ENCODE results near the gene GRK5.

Gene GRK5

GRCh38 chr10:119416855-119417254, 209.5 kb downstream of the GRK5 start:
- TF ChIP-seq, protein P1, sequence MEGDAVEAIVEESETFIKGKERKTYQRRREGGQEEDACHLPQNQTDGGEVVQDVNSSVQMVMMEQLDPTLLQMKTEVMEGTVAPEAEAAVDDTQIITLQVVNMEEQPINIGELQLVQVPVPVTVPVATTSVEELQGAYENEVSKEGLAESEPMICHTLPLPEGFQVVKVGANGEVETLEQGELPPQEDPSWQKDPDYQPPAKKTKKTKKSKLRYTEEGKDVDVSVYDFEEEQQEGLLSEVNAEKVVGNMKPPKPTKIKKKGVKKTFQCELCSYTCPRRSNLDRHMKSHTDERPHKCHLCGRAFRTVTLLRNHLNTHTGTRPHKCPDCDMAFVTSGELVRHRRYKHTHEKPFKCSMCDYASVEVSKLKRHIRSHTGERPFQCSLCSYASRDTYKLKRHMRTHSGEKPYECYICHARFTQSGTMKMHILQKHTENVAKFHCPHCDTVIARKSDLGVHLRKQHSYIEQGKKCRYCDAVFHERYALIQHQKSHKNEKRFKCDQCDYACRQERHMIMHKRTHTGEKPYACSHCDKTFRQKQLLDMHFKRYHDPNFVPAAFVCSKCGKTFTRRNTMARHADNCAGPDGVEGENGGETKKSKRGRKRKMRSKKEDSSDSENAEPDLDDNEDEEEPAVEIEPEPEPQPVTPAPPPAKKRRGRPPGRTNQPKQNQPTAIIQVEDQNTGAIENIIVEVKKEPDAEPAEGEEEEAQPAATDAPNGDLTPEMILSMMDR (conservative IDR thresholded peaks at IDR 0.05; ENCODE audit: low read length) = peak; percentile 79
- peak; percentile 48 for DNase-seq (ENCODE audit: low read depth)
- no peak overlapping the region for H3K4me3 ChIP-seq (ENCODE audit: low read length)

- TF ChIP-seq, protein P1 (conservative IDR thresholded peaks at IDR 0.05; ENCODE audit: low read length) = no peak
- no peak for DNase-seq (ENCODE audit: low read depth)
- H3K4me3 ChIP-seq (ENCODE audit: low read length) = no peak overlapping the region
These were observed 210.5 kb downstream of the GRK5 start for GRCh38 chr10:119417852-119418251.

DNA sequence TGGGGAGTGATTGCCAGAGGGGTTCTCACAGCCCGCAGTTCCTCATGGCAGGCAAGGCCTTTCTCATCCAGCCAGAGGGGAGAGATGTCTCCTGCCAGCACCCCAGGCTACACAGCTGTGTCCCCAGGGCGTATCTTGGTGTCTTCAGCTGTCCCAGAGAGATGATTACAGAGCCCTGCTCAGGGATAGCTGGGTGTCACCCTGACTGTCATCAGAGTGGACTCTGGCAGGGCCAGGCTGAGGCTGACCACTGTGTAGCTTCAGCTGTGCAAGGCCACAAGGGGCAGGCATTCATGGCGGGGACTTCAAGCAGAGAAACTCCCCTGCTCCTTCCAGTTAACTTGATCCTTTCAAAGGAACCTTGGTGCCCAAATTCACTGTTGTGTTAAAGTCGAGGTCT, 211.0 kb downstream of the GRK5 start:
- no peak overlapping the region for H3K4me3 ChIP-seq (ENCODE audit: low read length)
- TF ChIP-seq, protein P1 (conservative IDR thresholded peaks at IDR 0.05; ENCODE audit: low read length) = no peak
- DNase-seq (ENCODE audit: low read depth) = no peak

DNA sequence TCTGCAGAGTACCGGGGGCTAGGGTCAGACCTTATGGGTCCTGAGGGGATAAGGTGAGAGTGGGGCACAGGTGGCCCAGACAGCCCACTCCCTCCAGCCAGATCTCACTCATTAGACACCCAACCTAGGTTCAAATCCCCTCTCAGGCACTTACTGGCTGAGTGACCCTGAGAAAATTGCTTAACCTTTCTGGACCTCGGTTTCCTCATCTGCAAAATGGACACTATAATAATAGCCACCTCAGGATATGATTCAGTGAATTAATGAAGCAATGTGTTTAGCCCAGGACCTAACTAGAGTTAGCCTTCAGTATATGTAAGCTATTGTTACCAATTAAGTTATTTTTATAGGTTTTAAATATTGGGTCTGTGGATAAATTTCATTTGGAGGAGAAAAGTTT, 212.6 kb downstream of the GRK5 start:
- no peak overlapping the region for H3K4me3 ChIP-seq (ENCODE audit: low read length)
- TF ChIP-seq, protein P1 (conservative IDR thresholded peaks at IDR 0.05; ENCODE audit: low read length) = no peak
- DNase-seq (ENCODE audit: low read depth) = no peak

DNA sequence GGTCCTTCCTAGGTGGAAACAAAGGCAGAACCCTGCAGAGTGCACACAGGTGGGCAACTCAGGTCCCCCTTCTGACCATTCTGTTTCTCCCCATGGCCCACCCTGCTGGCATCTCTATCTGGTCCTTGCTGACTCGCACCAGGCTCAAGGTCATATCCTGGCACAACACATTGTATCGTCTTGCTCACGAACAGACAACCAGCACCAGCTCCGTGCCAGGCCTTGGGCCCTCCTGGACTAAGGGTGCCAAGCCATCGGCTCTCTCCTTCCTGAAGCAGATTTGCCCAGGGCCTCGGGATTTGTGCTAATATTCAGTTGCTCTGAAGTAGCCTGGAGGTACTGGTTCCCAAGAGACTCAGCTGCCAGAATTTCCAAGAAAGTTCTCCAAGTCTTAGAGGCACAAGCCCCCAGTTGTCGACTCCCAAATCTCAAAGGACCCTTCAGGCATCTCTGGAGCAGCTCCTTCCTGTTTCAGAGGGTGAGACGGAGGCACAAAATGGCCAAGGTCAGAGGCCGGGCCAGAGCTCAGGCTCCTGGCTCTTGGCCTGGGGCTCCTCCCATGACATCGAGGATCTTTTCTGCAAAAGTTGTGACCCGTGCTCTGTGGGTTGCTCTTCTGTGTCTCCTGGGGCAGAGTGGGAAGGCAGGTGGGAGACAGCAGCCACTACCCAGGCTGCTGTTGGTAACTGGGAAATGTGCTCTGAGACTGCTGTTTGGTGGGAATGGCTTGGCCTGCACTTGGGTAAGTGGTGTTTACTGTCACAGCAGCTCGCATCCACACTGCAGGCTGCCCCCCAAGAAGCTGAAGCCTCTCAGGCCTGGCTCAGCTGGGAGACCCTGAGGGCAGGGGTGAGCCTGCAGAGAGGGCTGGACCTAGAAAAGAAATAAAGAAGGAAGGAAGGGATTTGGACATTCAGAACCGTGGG, 213.8 kb downstream of the GRK5 start:
- no peak overlapping the region for H3K4me3 ChIP-seq (ENCODE audit: low read length)
- TF ChIP-seq, protein P1 (conservative IDR thresholded peaks at IDR 0.05; ENCODE audit: low read length) = no peak
- DNase-seq (ENCODE audit: low read depth) = no peak

- TF ChIP-seq, protein P1 (conservative IDR thresholded peaks at IDR 0.05; ENCODE audit: low read length) = no peak
- no peak overlapping the region for H3K4me3 ChIP-seq (ENCODE audit: low read length)
- peak; percentile 80 for DNase-seq (ENCODE audit: low read depth)
These were observed 214.7 kb downstream of the GRK5 start for GRCh38 chr10:119421891-119422681.

All from AG10803 (cell line).